NOMO-1 treated with DMSO at 0.1 percent for 48 hours (cell line): ENCODE data around the gene NSF.
"Not testable (repeated sequence)": the region's sequence is repeated elsewhere in the genome, so short reads cannot be mapped to it uniquely, and the experiment has no call there.

Experiments used
- DNase-seq: peaks from one replicate; lab custom pipeline; 2025; ENCODE audit not compliant: unreplicated experiment; lab: John Stamatoyannopoulos, UW

The NSF gene

GRCh38 chr17:46696522-46696921 lies 106.1 kb downstream of the NSF start:
- not testable (repeated sequence) for DNase-seq

GRCh38 chr17:46699014-46699413 lies 108.5 kb downstream of the NSF start:
- not testable (repeated sequence) for DNase-seq

GRCh38 chr17:46717999-46718398 lies 127.5 kb downstream of the NSF start:
- no peak for DNase-seq

GRCh38 chr17:46719891-46720290 lies 129.4 kb downstream of the NSF start:
- DNase-seq = no peak

- DNase-seq = no peak
Observed at GRCh38 chr17:46720408-46720807, 129.9 kb downstream of the NSF start.

GRCh38 chr17:46722662-46723285 lies 132.3 kb downstream of the NSF start:
- DNase-seq = no peak

- DNase-seq = no peak
Observed at GRCh38 chr17:46726206-46726605, 135.7 kb downstream of the NSF start.

- DNase-seq = no peak
Observed at GRCh38 chr17:46727572-46728348, 137.3 kb downstream of the NSF start.

GRCh38 chr17:46730026-46730425 lies 139.6 kb downstream of the NSF start:
- DNase-seq = no peak

- DNase-seq = no peak
Observed at GRCh38 chr17:46730679-46731078, 140.2 kb downstream of the NSF start.

GRCh38 chr17:46732160-46732559 lies 141.7 kb downstream of the NSF start:
- no peak for DNase-seq

GRCh38 chr17:46732754-46733398 lies 142.4 kb downstream of the NSF start:
- no peak for DNase-seq

- DNase-seq = no peak
Observed at GRCh38 chr17:46733837-46734475, 143.5 kb downstream of the NSF start.

GRCh38 chr17:46736100-46736499 lies 145.6 kb downstream of the NSF start:
- no peak for DNase-seq

- DNase-seq = no peak
Observed at GRCh38 chr17:46737326-46737725, 146.9 kb downstream of the NSF start.

- DNase-seq = no peak
Observed at GRCh38 chr17:46738544-46738943, 148.1 kb downstream of the NSF start.

- DNase-seq = no peak
Observed at GRCh38 chr17:46739982-46740381, 149.5 kb downstream of the NSF start.

- no peak for DNase-seq
Observed at GRCh38 chr17:46741122-46741730, 150.8 kb downstream of the NSF start.

- DNase-seq = peak; percentile 29
Observed at GRCh38 chr17:46742565-46743270, 152.2 kb downstream of the NSF start.

GRCh38 chr17:46744441-46744840 lies 154.0 kb downstream of the NSF start:
- no peak for DNase-seq

GRCh38 chr17:46745376-46745775 lies 154.9 kb downstream of the NSF start:
- DNase-seq = peak; percentile 37
